ENCODE data around the gene GPS1.

The GPS1 gene

DNA sequence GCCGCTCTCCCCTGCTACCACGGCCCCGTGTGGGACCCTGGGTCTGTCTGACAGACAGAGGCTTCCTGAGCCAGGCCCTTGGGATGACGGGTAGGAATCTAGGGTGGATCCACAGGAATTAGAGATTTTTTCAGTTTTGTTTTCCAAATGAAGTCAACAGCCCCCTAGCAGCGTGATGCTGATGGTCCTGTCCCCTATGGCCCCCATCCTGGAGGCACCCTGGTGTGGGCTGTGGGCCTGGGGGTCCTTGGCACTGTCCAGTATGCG is 44.5 kb upstream of the GPS1 start:
- H3F3A ChIP-seq (ENCODE audit: insufficient read depth, low read length), result no peaks in the 10 kb centered on the region
- H3K27me3 ChIP-seq (ENCODE audit: insufficient read depth, low read length), result no peaks in the 10 kb centered on the region; the same call in 1 of the 2 replicates
- H4K20me1 ChIP-seq (ENCODE audit: insufficient read depth, low read length), result no peaks in the 10 kb centered on the region
- no peaks in the 10 kb centered on the region; the same call in 1 of the 2 replicates for H3K36me3 ChIP-seq (ENCODE audit: insufficient read depth, low read length)
- H3K4me2 ChIP-seq (ENCODE audit: low read length), result no peak overlapping the region
- H3K79me2 ChIP-seq (ENCODE audit: insufficient read depth, low read length), result no peaks in the 10 kb centered on the region
- H3K27ac ChIP-seq (ENCODE audit: low read depth, low read length, poor library complexity, severe bottlenecking), result no peak overlapping the region
- H3K9me2 ChIP-seq (ENCODE audit: low read depth, low read length), result no peaks in the 10 kb centered on the region
- no peaks in the 10 kb centered on the region for H3K4me1 ChIP-seq (ENCODE audit: insufficient read depth, low read length, severe bottlenecking)
- no peak overlapping the region for H3K9ac ChIP-seq (ENCODE audit: low read length)
- TF ChIP-seq, protein P1, sequence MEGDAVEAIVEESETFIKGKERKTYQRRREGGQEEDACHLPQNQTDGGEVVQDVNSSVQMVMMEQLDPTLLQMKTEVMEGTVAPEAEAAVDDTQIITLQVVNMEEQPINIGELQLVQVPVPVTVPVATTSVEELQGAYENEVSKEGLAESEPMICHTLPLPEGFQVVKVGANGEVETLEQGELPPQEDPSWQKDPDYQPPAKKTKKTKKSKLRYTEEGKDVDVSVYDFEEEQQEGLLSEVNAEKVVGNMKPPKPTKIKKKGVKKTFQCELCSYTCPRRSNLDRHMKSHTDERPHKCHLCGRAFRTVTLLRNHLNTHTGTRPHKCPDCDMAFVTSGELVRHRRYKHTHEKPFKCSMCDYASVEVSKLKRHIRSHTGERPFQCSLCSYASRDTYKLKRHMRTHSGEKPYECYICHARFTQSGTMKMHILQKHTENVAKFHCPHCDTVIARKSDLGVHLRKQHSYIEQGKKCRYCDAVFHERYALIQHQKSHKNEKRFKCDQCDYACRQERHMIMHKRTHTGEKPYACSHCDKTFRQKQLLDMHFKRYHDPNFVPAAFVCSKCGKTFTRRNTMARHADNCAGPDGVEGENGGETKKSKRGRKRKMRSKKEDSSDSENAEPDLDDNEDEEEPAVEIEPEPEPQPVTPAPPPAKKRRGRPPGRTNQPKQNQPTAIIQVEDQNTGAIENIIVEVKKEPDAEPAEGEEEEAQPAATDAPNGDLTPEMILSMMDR (IDR thresholded peaks at IDR 0.05; ENCODE audit: low read length), result no peak
- no peak for TF ChIP-seq EZH2 (IDR thresholded peaks at IDR 0.05; ENCODE audit: borderline replicate concordance, low read length)
- H3K9me3 ChIP-seq (ENCODE audit: low read length), result no peaks in the 10 kb centered on the region
- no peak overlapping the region for H3K4me3 ChIP-seq (ENCODE audit: low read depth, low read length, poor library complexity, severe bottlenecking)
- no peak overlapping the region for H2AFZ ChIP-seq (ENCODE audit: low read length)

DNA sequence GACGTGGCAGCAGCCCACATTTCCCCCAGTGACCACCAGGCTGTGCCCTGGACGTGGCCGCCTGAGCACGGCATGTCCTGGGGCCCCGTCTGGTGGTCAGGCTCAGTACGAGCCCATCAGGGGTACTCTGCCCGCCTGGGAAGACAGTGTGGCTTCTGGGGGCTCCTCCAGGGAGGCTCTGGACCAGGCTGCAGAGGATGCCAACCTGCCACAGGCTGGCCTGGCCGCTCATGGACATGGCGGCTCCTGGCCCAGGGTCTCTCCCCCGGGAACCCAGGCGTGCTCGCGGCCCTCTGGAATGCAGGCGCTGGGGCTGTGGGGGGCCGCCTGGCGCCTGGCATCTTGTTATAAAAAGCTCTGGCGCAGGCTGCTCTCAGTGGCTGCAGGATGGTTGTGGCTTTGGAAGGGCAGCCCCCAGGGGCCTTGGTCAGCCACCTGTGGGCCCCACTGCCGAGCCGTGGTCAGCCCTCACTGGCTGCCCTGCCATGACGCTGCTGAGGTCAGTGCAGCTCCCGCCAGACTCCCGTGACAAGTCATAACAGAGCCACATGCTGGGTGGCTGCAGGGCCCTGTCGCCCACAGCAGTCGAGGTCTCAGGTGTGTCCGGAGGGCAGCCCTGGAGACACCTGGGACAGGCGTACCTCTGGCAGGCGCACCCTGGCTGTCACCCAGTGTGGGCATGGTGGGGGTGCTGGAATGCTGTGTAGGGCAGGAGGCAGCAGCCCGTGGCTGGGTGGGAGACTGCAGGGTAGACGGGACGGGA is 44.0 kb upstream of the GPS1 start:
- no peaks in the 10 kb centered on the region for H3F3A ChIP-seq (ENCODE audit: insufficient read depth, low read length)
- no peak for TF ChIP-seq EZH2 (IDR thresholded peaks at IDR 0.05; ENCODE audit: borderline replicate concordance, low read length)
- TF ChIP-seq, protein P1 (IDR thresholded peaks at IDR 0.05; ENCODE audit: low read length), result no peak
- no peaks in the 10 kb centered on the region; the same call in 1 of the 2 replicates for H3K36me3 ChIP-seq (ENCODE audit: insufficient read depth, low read length)
- no peak overlapping the region for H3K9ac ChIP-seq (ENCODE audit: low read length)
- H2AFZ ChIP-seq (ENCODE audit: low read length), result no peak overlapping the region
- H3K27ac ChIP-seq (ENCODE audit: low read depth, low read length, poor library complexity, severe bottlenecking), result no peak overlapping the region
- H3K9me3 ChIP-seq (ENCODE audit: low read length), result no peaks in the 10 kb centered on the region
- H3K27me3 ChIP-seq (ENCODE audit: insufficient read depth, low read length), result no peaks in the 10 kb centered on the region; the same call in 1 of the 2 replicates
- H4K20me1 ChIP-seq (ENCODE audit: insufficient read depth, low read length), result no peaks in the 10 kb centered on the region
- no peaks in the 10 kb centered on the region for H3K4me1 ChIP-seq (ENCODE audit: insufficient read depth, low read length, severe bottlenecking)
- no peak overlapping the region for H3K4me2 ChIP-seq (ENCODE audit: low read length)
- H3K9me2 ChIP-seq (ENCODE audit: low read depth, low read length), result no peaks in the 10 kb centered on the region
- H3K4me3 ChIP-seq (ENCODE audit: low read depth, low read length, poor library complexity, severe bottlenecking), result no peak overlapping the region
- no peaks in the 10 kb centered on the region for H3K79me2 ChIP-seq (ENCODE audit: insufficient read depth, low read length)

GRCh38 chr17:82008258-82008940 is 43.3 kb upstream of the GPS1 start:
- H3K27me3 ChIP-seq (ENCODE audit: insufficient read depth, low read length), result no peaks in the 10 kb centered on the region; the same call in 1 of the 2 replicates
- H3K9me3 ChIP-seq (ENCODE audit: low read length), result no peaks in the 10 kb centered on the region
- H3K36me3 ChIP-seq (ENCODE audit: insufficient read depth, low read length), result no peaks in the 10 kb centered on the region; the same call in 1 of the 2 replicates
- no peak overlapping the region for H3K9ac ChIP-seq (ENCODE audit: low read length)
- H3K9me2 ChIP-seq (ENCODE audit: low read depth, low read length), result no peaks in the 10 kb centered on the region
- no peaks in the 10 kb centered on the region for H4K20me1 ChIP-seq (ENCODE audit: insufficient read depth, low read length)
- H3K79me2 ChIP-seq (ENCODE audit: insufficient read depth, low read length), result no peaks in the 10 kb centered on the region
- no peak overlapping the region for H3K4me2 ChIP-seq (ENCODE audit: low read length)
- no peak overlapping the region for H2AFZ ChIP-seq (ENCODE audit: low read length)
- TF ChIP-seq, protein P1 (IDR thresholded peaks at IDR 0.05; ENCODE audit: low read length), result no peak
- no peak for TF ChIP-seq EZH2 (IDR thresholded peaks at IDR 0.05; ENCODE audit: borderline replicate concordance, low read length)
- no peaks in the 10 kb centered on the region for H3K4me1 ChIP-seq (ENCODE audit: insufficient read depth, low read length, severe bottlenecking)
- no peak overlapping the region for H3K4me3 ChIP-seq (ENCODE audit: low read depth, low read length, poor library complexity, severe bottlenecking)
- H3K27ac ChIP-seq (ENCODE audit: low read depth, low read length, poor library complexity, severe bottlenecking), result no peak overlapping the region
- H3F3A ChIP-seq (ENCODE audit: insufficient read depth, low read length), result no peaks in the 10 kb centered on the region
